HFFc6 (cell line): ENCODE data around the gene MSN. TPM values are rescaled to one million over a fixed set of nuclear protein-coding genes. Genes with fewer than 3 reads are reported as not detected.

Experiments
- DNase-seq: peaks from one replicate; pipeline ENCODE4 v3.0.0-alpha.2; 2018
- H3K27ac Mint-ChIP-seq: 2 replicates; pipeline ENCODE4 v1.8.0; 2020; ENCODE audit warnings: mild to moderate bottlenecking, mixed read lengths
- H3K27me3 Mint-ChIP-seq: 2 replicates; pipeline ENCODE4 v1.8.0; 2021; ENCODE audit warnings: mild to moderate bottlenecking, moderate library complexity, mixed read lengths; ENCODE audit not compliant: insufficient read depth
- H3K36me3 Mint-ChIP-seq: 2 replicates; pipeline ENCODE4 v1.8.0; 2021; ENCODE audit warnings: low read depth, mixed read lengths
- H3K4me1 Mint-ChIP-seq: 2 replicates; pipeline ENCODE4 v1.8.0; 2020; ENCODE audit warnings: low read depth, mixed read lengths
- H3K4me3 Mint-ChIP-seq: 2 replicates; pipeline ENCODE4 v1.8.0; 2020; ENCODE audit warnings: mild to moderate bottlenecking, moderate library complexity, mixed read lengths
- H3K9me3 Mint-ChIP-seq: 2 replicates; pipeline ENCODE4 v1.8.0; 2020; ENCODE audit warnings: mild to moderate bottlenecking, mixed read lengths
- total RNA-seq, 6 experiments: library from RNA; stranded (reverse); fragmentation: NEBNext Ultra II Directional; extraction: Animal tissue kit (Norgen Biotek cat#: 25700); gene quantifications; 2 replicates in 1 of 6; 3 replicates in 5 of 6; pipeline ENCODE4 v1.2.3, GENCODE V29; 2021
- TF ChIP-seq, protein P1 (sequence below): fragments of 200-600 bp; sonication (generic); IDR thresholded peaks from 2 replicates; pipeline ENCODE4 v1.5.0; 2021; ENCODE audit warnings: antibody characterized with exemption, mild to moderate bottlenecking

MSN gene
- total RNA-seq, 6 experiments from 2014 or later, result 410 to 540 (median 485) TPM

- Mint-ChIP-seq H3K27ac (peak overlapping the region; percentile 100), H3K4me3 (peak overlapping the region; percentile 95), H3K9me3 (no peaks in the 10 kb centered on the region), H3K36me3 (peaks cover 35% of the 10 kb centered on the region), H3K27me3 (no peaks in the 10 kb centered on the region), H3K4me1 (peaks cover 49% of the 10 kb centered on the region)
- DNase-seq, result peak; percentile 73
- TF ChIP-seq, protein P1, sequence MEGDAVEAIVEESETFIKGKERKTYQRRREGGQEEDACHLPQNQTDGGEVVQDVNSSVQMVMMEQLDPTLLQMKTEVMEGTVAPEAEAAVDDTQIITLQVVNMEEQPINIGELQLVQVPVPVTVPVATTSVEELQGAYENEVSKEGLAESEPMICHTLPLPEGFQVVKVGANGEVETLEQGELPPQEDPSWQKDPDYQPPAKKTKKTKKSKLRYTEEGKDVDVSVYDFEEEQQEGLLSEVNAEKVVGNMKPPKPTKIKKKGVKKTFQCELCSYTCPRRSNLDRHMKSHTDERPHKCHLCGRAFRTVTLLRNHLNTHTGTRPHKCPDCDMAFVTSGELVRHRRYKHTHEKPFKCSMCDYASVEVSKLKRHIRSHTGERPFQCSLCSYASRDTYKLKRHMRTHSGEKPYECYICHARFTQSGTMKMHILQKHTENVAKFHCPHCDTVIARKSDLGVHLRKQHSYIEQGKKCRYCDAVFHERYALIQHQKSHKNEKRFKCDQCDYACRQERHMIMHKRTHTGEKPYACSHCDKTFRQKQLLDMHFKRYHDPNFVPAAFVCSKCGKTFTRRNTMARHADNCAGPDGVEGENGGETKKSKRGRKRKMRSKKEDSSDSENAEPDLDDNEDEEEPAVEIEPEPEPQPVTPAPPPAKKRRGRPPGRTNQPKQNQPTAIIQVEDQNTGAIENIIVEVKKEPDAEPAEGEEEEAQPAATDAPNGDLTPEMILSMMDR, result no peak
Observed at GRCh38 chrX:65668377-65669310, 1.2 kb downstream of the MSN start.

- TF ChIP-seq, protein P1, result no peak
- Mint-ChIP-seq H3K9me3 (no peaks in the 10 kb centered on the region), H3K4me1 (peaks cover 75% of the 10 kb centered on the region), H3K27me3 (no peaks in the 10 kb centered on the region; the same call in 1 of the 2 replicates), H3K27ac (peak overlapping the region; percentile 78), H3K4me3 (peak overlapping the region; percentile 95), H3K36me3 (peaks cover 35% of the 10 kb centered on the region)
- no peak for DNase-seq
Observed at GRCh38 chrX:65671286-65671685, 3.8 kb downstream of the MSN start.

DNA sequence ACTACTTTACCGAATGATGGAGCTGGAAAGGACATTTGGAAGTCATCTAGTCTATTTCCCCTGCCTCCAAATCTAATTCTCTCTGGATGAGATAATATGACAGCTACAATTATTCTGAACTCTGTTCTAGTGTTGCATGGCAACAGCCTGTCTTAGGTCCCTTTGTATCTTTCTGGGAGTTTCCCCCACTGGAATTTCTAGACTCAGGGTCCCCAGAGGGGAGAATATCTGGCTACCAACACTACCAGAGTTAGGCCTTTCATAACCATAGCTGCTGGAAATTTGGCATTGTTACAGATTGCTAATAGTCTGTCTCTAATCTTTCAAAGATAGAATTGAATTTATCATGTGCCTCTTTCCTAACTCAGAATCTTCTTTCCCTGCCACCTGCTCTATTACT is 4.5 kb downstream of the MSN start:
- Mint-ChIP-seq H3K36me3 (peaks cover 35% of the 10 kb centered on the region), H3K9me3 (no peaks in the 10 kb centered on the region), H3K27ac (peak overlapping the region; percentile 78), H3K4me3 (peak overlapping the region; percentile 95), H3K27me3 (no peaks in the 10 kb centered on the region; the same call in 1 of the 2 replicates), H3K4me1 (peaks cover 74% of the 10 kb centered on the region)
- TF ChIP-seq, protein P1, result no peak
- no peak for DNase-seq

GRCh38 chrX:65673857-65674203 is 6.4 kb downstream of the MSN start:
- TF ChIP-seq, protein P1, result no peak
- peaks cover 26% of the 10 kb centered on the region for H3K36me3 Mint-ChIP-seq
- peak overlapping the region; percentile 73 for H3K4me3 Mint-ChIP-seq
- H3K27ac Mint-ChIP-seq, result peak overlapping the region; percentile 87
- H3K9me3 Mint-ChIP-seq, result no peaks in the 10 kb centered on the region
- DNase-seq, result no peak
- no peaks in the 10 kb centered on the region; the same call in 1 of the 2 replicates for H3K27me3 Mint-ChIP-seq
- peaks cover 89% of the 10 kb centered on the region for H3K4me1 Mint-ChIP-seq

DNA sequence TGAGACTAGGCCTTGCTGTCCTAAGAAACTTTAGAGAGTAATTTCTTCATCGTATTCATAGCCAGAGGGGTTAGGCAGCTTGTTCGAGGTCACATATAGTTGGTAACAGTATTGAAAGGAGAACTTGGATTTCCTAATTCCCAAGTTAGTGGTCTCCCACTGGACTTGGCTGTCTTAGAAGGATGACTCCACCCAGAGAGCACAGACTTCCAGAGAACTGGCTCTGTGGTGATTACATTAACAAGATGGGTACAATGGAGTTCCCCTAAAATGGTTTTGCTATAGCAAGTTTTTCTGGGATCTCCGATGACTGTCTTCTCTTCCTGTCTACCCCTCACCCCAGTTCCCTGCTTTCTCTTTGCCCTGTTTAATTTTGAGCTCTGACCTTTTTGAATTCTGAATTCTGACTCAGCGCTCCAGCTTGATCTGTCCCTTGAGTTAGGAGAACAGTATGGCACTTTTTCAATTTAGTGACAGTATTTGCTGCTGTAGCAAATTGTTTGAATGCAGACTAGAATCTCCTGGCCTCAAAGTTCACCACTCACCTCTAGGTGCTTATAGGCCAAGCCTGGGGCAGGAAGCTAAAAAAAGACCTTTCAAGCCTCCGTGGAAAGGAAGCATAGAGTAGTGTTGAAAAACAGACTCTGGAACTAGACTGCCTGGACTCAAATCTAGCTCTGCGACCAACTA is 6.9 kb downstream of the MSN start:
- peak overlapping the region; percentile 73 for H3K4me3 Mint-ChIP-seq
- peaks cover 90% of the 10 kb centered on the region for H3K4me1 Mint-ChIP-seq
- TF ChIP-seq, protein P1, result no peak
- no peak for DNase-seq
- H3K9me3 Mint-ChIP-seq, result no peaks in the 10 kb centered on the region
- peaks cover 21% of the 10 kb centered on the region for H3K36me3 Mint-ChIP-seq
- no peaks in the 10 kb centered on the region; the same call in 1 of the 2 replicates for H3K27me3 Mint-ChIP-seq
- H3K27ac Mint-ChIP-seq, result peak overlapping the region; percentile 87
